Astrocyte of the spinal cord (primary cell): Measurements from ENCODE around the gene CCR5AS.

Source experiments
- DNase-seq: peaks from one replicate; pipeline ENCODE4 v3.0.0; 2011; ENCODE audit warnings: low read depth, low spot score
- H3K4me3 ChIP-seq: 2 replicates; pipeline ENCODE4 v1.5.1; 2011; ENCODE audit warnings: low read depth, mild to moderate bottlenecking, low read length, moderate library complexity
- CTCF ChIP-seq: IDR thresholded peaks from 2 replicates; pipeline ENCODE4 v1.5.1; 2012; ENCODE audit warnings: low read depth, mild to moderate bottlenecking, low read length, inconsistent platforms
- in situ Hi-C: cut with HindIII; loops from 2 replicates; pipeline ENCODE4 v1.10.0; 2017; ENCODE audit warnings: low sequenced_read_pairs

The CCR5AS gene

GRCh38 chr3:46318207-46318927 is 88.5 kb downstream of the CCR5AS start:
- in situ Hi-C loops: no loop called here
- no peak overlapping the region for H3K4me3 ChIP-seq
- DNase-seq: no peak
- TF ChIP-seq CTCF: no peak

GRCh38 chr3:46316206-46316605 is 90.7 kb downstream of the CCR5AS start:
- in situ Hi-C loops: no loop called here
- no peak for DNase-seq
- no peak for TF ChIP-seq CTCF
- H3K4me3 ChIP-seq: no peak overlapping the region

GRCh38 chr3:46314517-46314916 is 92.3 kb downstream of the CCR5AS start:
- TF ChIP-seq CTCF: no peak
- no peak overlapping the region for H3K4me3 ChIP-seq
- in situ Hi-C loops: no loop called here
- DNase-seq: no peak
